H1 (cell line): ENCODE data around the gene SRPX. TPM values are rescaled to one million over a fixed set of nuclear protein-coding genes. Genes with fewer than 3 reads are reported as not detected.

Experiments
- BRCA1 ChIP-seq: IDR thresholded peaks from 2 replicates; pipeline ENCODE4 v1.6.1; 2012; ENCODE audit warnings: low read depth, low read length, improper control_type of control experiment
- CBX8 ChIP-seq: fragments of 300-800, 300-1000 bp; sonication (generic); IDR thresholded peaks from 2 replicates; pipeline ENCODE4 v1.7.1; 2016; ENCODE audit warnings: low read depth, low read length, borderline replicate concordance
- CHD7 ChIP-seq: fragments of 300-600 bp; sonication (generic); IDR thresholded peaks from 2 replicates; pipeline ENCODE4 v1.7.1; 2012; ENCODE audit warnings: low read length, moderate library complexity, mild to moderate bottlenecking, inconsistent platforms; ENCODE audit not compliant: insufficient replicate concordance
- POLR2A ChIP-seq, 2 experiments: IDR thresholded peaks; 1 replicate in 1 of 2; 2 replicates in 1 of 2; pipeline ENCODE4 v1.6.1; 2011; ENCODE audit warnings: low read depth in 2 of 2, low read length in 2 of 2, mild to moderate bottlenecking in 2 of 2; ENCODE audit errors: control extremely low read depth in 1 of 2
- RFX5 ChIP-seq: IDR thresholded peaks from 2 replicates; pipeline ENCODE4 v1.6.1; 2011; ENCODE audit warnings: low read depth, low read length, improper control_type of control experiment, borderline replicate concordance
- RNF2 ChIP-seq: fragments of 200-900, 300-1000 bp; sonication (generic); IDR thresholded peaks from 2 replicates; pipeline ENCODE4 v1.7.1; 2016; ENCODE audit warnings: borderline replicate concordance, low read depth, mild to moderate bottlenecking, antibody characterized with exemption, low read length; ENCODE audit not compliant: poor library complexity, severe bottlenecking; ENCODE audit errors: missing control alignments
- SIN3A ChIP-seq, 2 experiments: IDR thresholded peaks in 1 of 2; conservative IDR thresholded peaks in 1 of 2; 2 replicates each; pipeline ENCODE4 v1.6.1; 2011 to 2012; ENCODE audit warnings: low read length in 2 of 2, improper control_type of control experiment in 1 of 2, low read depth in 1 of 2, mild to moderate bottlenecking in 1 of 2
- SIX5 ChIP-seq: IDR thresholded peaks from 2 replicates; pipeline ENCODE4 v1.6.1; 2011; ENCODE audit warnings: mild to moderate bottlenecking, low read depth, low read length
- TBP ChIP-seq: IDR thresholded peaks from 2 replicates; pipeline ENCODE4 v1.6.1; 2011; ENCODE audit warnings: low read depth, low read length, improper control_type of control experiment
- TEAD4 ChIP-seq: IDR thresholded peaks from 2 replicates; pipeline ENCODE4 v1.6.1; 2012; ENCODE audit warnings: low read depth, low read length, inconsistent platforms, mixed read lengths
- USF2 ChIP-seq: IDR thresholded peaks from 2 replicates; pipeline ENCODE4 v1.6.1; 2011; ENCODE audit warnings: low read length, improper control_type of control experiment
- polyA plus RNA-seq, 7 experiments: library from polyadenylated mRNA; depleted of rRNA in 3 of 7; stranded (reverse) in 5 of 7; unstranded in 2 of 7; fragments of >200 nt in 5 of 7; fragments of 200-250 nt in 2 of 7; gene quantifications; 1 replicate in 5 of 7; 2 replicates in 1 of 7; 4 replicates in 1 of 7; pipeline versions ENCODE4 v1.2.1 to v1.2.3, GENCODE V29; 2011 to 2013; ENCODE audit warnings: missing spikeins in 2 of 7, mixed read lengths in 2 of 7
- total RNA-seq: library from RNA; stranded (reverse); fragmentation: NEBNext Ultra II Directional; extraction: Animal tissue kit (Norgen Biotek cat#: 25700); gene quantifications from 2 replicates; pipeline ENCODE4 v1.2.1, GENCODE V29; 2021

SRPX gene
- total and polyA plus RNA-seq, 2 of the 8 experiments (the other 6 are each of a cell fraction or from before 2014, with no cell fraction given), result 7.6 to 10.4 TPM

GRCh38 chrX:38178396-38178795, 42.3 kb downstream of the SRPX start (continued):
- no peak for TF ChIP-seq CHD7
- TF ChIP-seq USF2, result no peak
- TF ChIP-seq SIX5, result no peak
- TF ChIP-seq TBP, result no peak
- no peak for TF ChIP-seq SIN3A (conservative IDR thresholded peaks at IDR 0.05 in 1 of 2, IDR thresholded peaks at IDR 0.05 in 1 of 2; ENCODE audit: low read depth in 1 of 2, low read length in 2 of 2)
- no peak for TF ChIP-seq POLR2A (IDR thresholded peaks at IDR 0.05; ENCODE audit: control extremely low read depth in 1 of 2, low read depth in 2 of 2, low read length in 2 of 2)
- TF ChIP-seq BRCA1, result no peak
- TF ChIP-seq RNF2, result no peak
- TF ChIP-seq CBX8, result no peak
- no peak for TF ChIP-seq TEAD4
- TF ChIP-seq RFX5, result no peak
